AG04449 (cell line): Measurements from ENCODE around the gene MCFD2.
A peak's percentile ranks its signal among the peaks of the same experiment; 100 is the strongest.

Experiments
- CTCF ChIA-PET: fragments of 350-600 bp; formaldehyde crosslinking; extraction: SDS; loops from one replicate; lab custom pipeline; 2021; ENCODE audit warnings: antibody characterized with exemption; lab: Yijun Ruan, JAX
- POLR2A ChIA-PET: fragments of 400-600, 350-600 bp; formaldehyde crosslinking; extraction: SDS; loops from one replicate; lab custom pipeline; 2020; ENCODE audit warnings: antibody characterized with exemption, inconsistent platforms; lab: Yijun Ruan, JAX
- DNase-seq: peaks from one replicate; pipeline ENCODE4 v3.0.0-alpha.2; 2010; ENCODE audit warnings: low read depth, low spot score
- H3K4me3 ChIP-seq: 2 replicates; pipeline ENCODE4 v1.5.1; 2011; ENCODE audit warnings: low read depth, mild to moderate bottlenecking, control low read depth, low read length
- TF ChIP-seq, protein P1 (sequence below): IDR thresholded peaks from one replicate; pipeline ENCODE4 v1.5.1; 2011; ENCODE audit warnings: mild to moderate bottlenecking, moderate library complexity, low read length, control low read depth, inconsistent platforms; ENCODE audit not compliant: insufficient read depth; ENCODE audit errors: missing control alignments

MCFD2 gene

GRCh38 chr2:46942891-46943626, 27.5 kb upstream of the MCFD2 start:
- peak overlapping the region; percentile 91 for H3K4me3 ChIP-seq
- ChIA-PET CTCF (interaction anchor here (0.9 to 1.7 kb wide), 4 partner anchors 10 to 212 kb away, joined by 3 to 5 read pairs (median 4); partner anchors contain the start of gene STPG4), POLR2A (interaction anchor here (1.2 kb wide), 1 partner anchor 12 kb away, joined by 4 read pairs; no protein-coding TSS in a partner anchor)

DNA sequence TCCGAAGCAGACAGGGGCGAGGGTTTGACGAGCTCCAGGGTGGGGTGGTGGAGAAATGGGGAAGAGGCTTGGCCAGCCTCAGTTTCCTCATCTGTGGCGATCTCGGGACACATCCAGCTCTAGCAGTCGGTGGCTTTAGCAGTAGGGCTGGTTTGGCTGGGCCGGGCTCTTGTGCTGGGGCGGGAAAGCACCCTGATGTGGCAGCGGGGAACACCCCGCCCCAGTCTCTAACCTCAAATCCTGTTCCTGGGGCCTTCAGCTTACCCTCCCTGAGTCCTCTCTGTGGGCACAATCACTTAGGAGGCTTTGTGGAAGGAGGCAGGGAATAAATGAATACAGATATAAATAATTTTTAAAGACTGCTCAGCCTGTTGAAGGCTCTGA, 26.5 kb upstream of the MCFD2 start:
- ChIA-PET CTCF (interaction anchor here (0.9 to 1.7 kb wide), 2 partner anchors 24 to 213 kb away, joined by 3 to 5 read pairs; partner anchors contain the start of gene STPG4), POLR2A (interaction anchor here (1.2 kb wide), 1 partner anchor 13 kb away, joined by 4 read pairs; no protein-coding TSS in a partner anchor)
- H3K4me3 ChIP-seq = peak overlapping the region; percentile 91
- TF ChIP-seq, protein P1, sequence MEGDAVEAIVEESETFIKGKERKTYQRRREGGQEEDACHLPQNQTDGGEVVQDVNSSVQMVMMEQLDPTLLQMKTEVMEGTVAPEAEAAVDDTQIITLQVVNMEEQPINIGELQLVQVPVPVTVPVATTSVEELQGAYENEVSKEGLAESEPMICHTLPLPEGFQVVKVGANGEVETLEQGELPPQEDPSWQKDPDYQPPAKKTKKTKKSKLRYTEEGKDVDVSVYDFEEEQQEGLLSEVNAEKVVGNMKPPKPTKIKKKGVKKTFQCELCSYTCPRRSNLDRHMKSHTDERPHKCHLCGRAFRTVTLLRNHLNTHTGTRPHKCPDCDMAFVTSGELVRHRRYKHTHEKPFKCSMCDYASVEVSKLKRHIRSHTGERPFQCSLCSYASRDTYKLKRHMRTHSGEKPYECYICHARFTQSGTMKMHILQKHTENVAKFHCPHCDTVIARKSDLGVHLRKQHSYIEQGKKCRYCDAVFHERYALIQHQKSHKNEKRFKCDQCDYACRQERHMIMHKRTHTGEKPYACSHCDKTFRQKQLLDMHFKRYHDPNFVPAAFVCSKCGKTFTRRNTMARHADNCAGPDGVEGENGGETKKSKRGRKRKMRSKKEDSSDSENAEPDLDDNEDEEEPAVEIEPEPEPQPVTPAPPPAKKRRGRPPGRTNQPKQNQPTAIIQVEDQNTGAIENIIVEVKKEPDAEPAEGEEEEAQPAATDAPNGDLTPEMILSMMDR = no peak
- no peak for DNase-seq

More at GRCh38 chr2:46942891-46943626, 27.5 kb upstream of the MCFD2 start:
- TF ChIP-seq, protein P1 = no peak
- DNase-seq = no peak

DNA sequence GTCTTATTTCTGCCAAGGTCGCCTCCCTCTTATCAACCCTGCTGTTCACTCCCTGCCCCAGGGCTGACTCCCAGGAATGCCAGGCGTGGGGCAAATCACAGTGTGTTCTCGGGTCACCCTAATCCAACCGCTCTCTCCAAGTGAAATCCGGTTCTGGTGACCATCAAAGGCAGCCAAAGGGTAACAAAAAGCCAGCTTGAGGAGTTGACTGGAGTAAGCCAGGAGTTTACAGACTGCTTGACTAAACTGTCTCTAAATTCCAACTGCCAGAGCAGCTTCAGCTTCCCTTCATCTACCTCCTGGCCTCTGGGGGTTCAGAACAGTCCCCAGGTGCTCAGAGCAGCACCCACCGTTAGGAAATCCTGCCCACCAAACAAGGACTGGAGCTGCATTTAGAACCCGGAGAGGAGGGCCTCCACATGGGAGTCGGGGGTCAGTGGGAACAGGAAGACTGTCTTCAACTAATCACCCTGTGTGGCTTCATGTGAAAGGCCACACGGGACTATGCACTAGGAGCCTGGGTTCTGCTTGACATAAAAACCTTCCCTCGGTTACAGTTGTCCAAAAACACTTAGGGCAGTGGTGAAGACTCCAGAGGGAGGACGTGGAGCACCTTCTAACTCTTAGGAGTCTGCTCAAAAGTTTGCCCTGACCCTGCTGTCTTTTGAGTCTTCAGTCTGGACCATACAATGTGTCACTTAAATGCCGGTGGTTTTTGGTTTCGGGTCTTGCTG, 24.2 kb upstream of the MCFD2 start:
- TF ChIP-seq, protein P1 = no peak
- ChIA-PET CTCF (interaction anchor here (0.6 to 1.0 kb wide), 2 partner anchors 9 to 30 kb away, joined by 3 read pairs; no protein-coding TSS in a partner anchor), POLR2A (interaction anchor here (0.7 kb wide), 1 partner anchor 169 kb away, joined by 3 read pairs; no protein-coding TSS in a partner anchor)
- DNase-seq = no peak
- H3K4me3 ChIP-seq = peak overlapping the region; percentile 57; the same call in 1 of the 2 replicates

GRCh38 chr2:46937471-46937901, 21.9 kb upstream of the MCFD2 start:
- TF ChIP-seq, protein P1 = peak; percentile 5
- CTCF ChIA-PET = interaction anchor here (0.7 to 1.7 kb wide), 6 partner anchors 11 to 41 kb away, joined by 3 to 7 read pairs (median 3); no protein-coding TSS in a partner anchor
- H3K4me3 ChIP-seq = no peak overlapping the region
- POLR2A ChIA-PET = no interaction called here
- no peak for DNase-seq

GRCh38 chr2:46936566-46936965, 21.0 kb upstream of the MCFD2 start:
- TF ChIP-seq, protein P1 = no peak
- POLR2A ChIA-PET = no interaction called here
- CTCF ChIA-PET = interaction anchor here (0.8 to 1.8 kb wide), 6 partner anchors 9 to 40 kb away, joined by 3 to 8 read pairs (median 4); no protein-coding TSS in a partner anchor
- H3K4me3 ChIP-seq = no peak overlapping the region
- DNase-seq = no peak
